Fibroblast of lung (primary cell): ENCODE measurements around the gene ADAD2. TPM values are rescaled to one million over a fixed set of nuclear protein-coding genes. Genes with fewer than 3 reads are reported as not detected.

Experiments
- DNase-seq, 2 donors: peaks; one replicate each; pipeline versions ENCODE4 v3.0.0 to v3.0.0-alpha.2; 2010; ENCODE audit warnings: low read depth in 2 of 2
- H2AFZ ChIP-seq: 2 replicates; pipeline ENCODE4 v1.5.1; 2012; ENCODE audit warnings: low read length, control low read depth, inconsistent platforms
- H3K27ac ChIP-seq: 2 replicates; pipeline ENCODE4 v1.5.1; 2011; ENCODE audit warnings: low read length, control low read depth; ENCODE audit not compliant: insufficient read depth
- H3K27me3 ChIP-seq: 2 replicates; pipeline ENCODE4 v1.5.1; 2011; ENCODE audit warnings: mild to moderate bottlenecking, low read length; ENCODE audit not compliant: control insufficient read depth, insufficient read depth
- H3K36me3 ChIP-seq: 2 replicates; pipeline ENCODE4 v1.5.1; 2011; ENCODE audit warnings: low read length; ENCODE audit not compliant: control insufficient read depth, insufficient read depth
- H3K4me1 ChIP-seq: 2 replicates; pipeline ENCODE4 v1.5.1; 2011; ENCODE audit warnings: low read length; ENCODE audit not compliant: control insufficient read depth, insufficient read depth; ENCODE audit errors: extremely low read depth
- H3K4me2 ChIP-seq: 2 replicates; pipeline ENCODE4 v1.5.1; 2011; ENCODE audit warnings: low read length, control low read depth; ENCODE audit not compliant: insufficient read depth; ENCODE audit errors: extremely low read depth
- H3K4me3 ChIP-seq, 4 experiments: fragments of 200-600 bp in 1 of 4; sonication (generic) in 1 of 4; replicated peaks in 1 of 4; 2 replicates each; pipeline ENCODE4 v1.5.1; 2011 to 2016; ENCODE audit warnings: low read length in 4 of 4, low read depth in 3 of 4, mild to moderate bottlenecking in 3 of 4, control low read depth in 2 of 4, inconsistent platforms in 1 of 4, mixed read lengths in 1 of 4; ENCODE audit not compliant: insufficient read depth in 1 of 4; ENCODE audit errors: control extremely low read depth in 1 of 4
- H3K79me2 ChIP-seq: 2 replicates; pipeline ENCODE4 v1.5.1; 2012; ENCODE audit warnings: mild to moderate bottlenecking, low read length, inconsistent platforms; ENCODE audit not compliant: control insufficient read depth, insufficient read depth
- H3K9ac ChIP-seq: 2 replicates; pipeline ENCODE4 v1.5.1; 2011; ENCODE audit warnings: mild to moderate bottlenecking, low read length, control low read depth; ENCODE audit not compliant: insufficient read depth
- H3K9me3 ChIP-seq: 2 replicates; pipeline ENCODE4 v1.5.1; 2012; ENCODE audit warnings: low read depth, low read length; ENCODE audit not compliant: control insufficient read depth, insufficient read depth
- H4K20me1 ChIP-seq: 2 replicates; pipeline ENCODE4 v1.5.1; 2011; ENCODE audit warnings: low read length; ENCODE audit not compliant: control insufficient read depth, insufficient read depth; ENCODE audit errors: extremely low read depth
- EZH2 ChIP-seq: IDR thresholded peaks from 2 replicates; pipeline ENCODE4 v1.5.1; 2012; ENCODE audit warnings: low read length, control low read depth, mild to moderate bottlenecking; ENCODE audit errors: missing control alignments
- polyA plus RNA-seq, 2 donors: library from polyadenylated mRNA; depleted of rRNA in 1 of 2; stranded (reverse) in 1 of 2; unstranded in 1 of 2; fragments of >200 nt; gene quantifications; 2 replicates each; pipeline ENCODE4 v1.2.1, GENCODE V29; 2011 to 2012; ENCODE audit warnings: missing spikeins in 1 of 2
- total RNA-seq: library from RNA; depleted of rRNA; stranded (reverse); fragments of >200 nt; gene quantifications from 2 replicates; pipeline ENCODE4 v1.2.1, GENCODE V29; 2014
- TF ChIP-seq, protein P1 (sequence below), 2 donors: IDR thresholded peaks in 1 of 2; conservative IDR thresholded peaks in 1 of 2; 1 replicate in 1 of 2; 2 replicates in 1 of 2; pipeline ENCODE4 v1.5.1; 2011 to 2012; ENCODE audit warnings: low read length in 2 of 2, control low read depth in 1 of 2, inconsistent platforms in 1 of 2, low read depth in 1 of 2, mild to moderate bottlenecking in 1 of 2

ADAD2 gene
- total and polyA plus RNA-seq, 2 donors (not counting 1 experiment from before 2014, with no cell fraction given), result not detected

DNA sequence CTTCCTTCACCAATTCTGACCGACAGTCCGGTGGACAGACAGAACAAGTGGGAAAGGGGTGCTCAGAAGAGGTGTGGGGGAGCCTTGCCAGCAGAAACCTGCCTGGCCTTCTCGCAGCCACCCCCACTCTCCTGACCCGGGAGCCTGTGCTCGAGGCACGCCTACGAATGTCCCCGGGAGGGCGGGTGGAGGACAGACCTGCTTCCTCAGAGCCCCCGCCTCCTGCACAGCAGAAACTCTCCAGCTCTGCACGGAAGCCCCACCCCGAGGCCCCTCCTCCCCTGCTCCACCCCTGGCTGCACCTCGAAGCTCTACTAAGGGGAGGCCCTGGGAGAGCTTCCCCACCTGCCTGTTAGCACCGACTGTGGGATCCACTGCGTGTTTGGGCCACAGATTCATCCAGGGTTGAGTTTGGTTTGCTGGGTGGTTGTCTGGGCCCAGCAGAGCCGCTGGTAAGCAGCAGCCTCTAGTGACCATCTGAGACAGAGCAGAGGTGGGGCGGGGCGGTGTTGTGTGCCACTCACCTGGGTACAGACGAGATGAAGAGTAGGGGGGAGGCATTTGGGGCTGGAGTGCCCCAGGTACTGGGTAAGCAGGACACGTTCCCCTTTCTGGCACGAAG lies 10.3 kb upstream of the ADAD2 start:
- TF ChIP-seq EZH2, result no peak
- TF ChIP-seq, protein P1, sequence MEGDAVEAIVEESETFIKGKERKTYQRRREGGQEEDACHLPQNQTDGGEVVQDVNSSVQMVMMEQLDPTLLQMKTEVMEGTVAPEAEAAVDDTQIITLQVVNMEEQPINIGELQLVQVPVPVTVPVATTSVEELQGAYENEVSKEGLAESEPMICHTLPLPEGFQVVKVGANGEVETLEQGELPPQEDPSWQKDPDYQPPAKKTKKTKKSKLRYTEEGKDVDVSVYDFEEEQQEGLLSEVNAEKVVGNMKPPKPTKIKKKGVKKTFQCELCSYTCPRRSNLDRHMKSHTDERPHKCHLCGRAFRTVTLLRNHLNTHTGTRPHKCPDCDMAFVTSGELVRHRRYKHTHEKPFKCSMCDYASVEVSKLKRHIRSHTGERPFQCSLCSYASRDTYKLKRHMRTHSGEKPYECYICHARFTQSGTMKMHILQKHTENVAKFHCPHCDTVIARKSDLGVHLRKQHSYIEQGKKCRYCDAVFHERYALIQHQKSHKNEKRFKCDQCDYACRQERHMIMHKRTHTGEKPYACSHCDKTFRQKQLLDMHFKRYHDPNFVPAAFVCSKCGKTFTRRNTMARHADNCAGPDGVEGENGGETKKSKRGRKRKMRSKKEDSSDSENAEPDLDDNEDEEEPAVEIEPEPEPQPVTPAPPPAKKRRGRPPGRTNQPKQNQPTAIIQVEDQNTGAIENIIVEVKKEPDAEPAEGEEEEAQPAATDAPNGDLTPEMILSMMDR (conservative IDR thresholded peaks at IDR 0.05 in 1 of 2, IDR thresholded peaks at IDR 0.05 in 1 of 2; ENCODE audit: low read depth in 1 of 2, low read length in 2 of 2), result no peak
- H3K9ac ChIP-seq, result no peak overlapping the region
- peaks cover 13% of the 10 kb centered on the region for H3K79me2 ChIP-seq
- H3K4me3 ChIP-seq, result no peak overlapping the region
- H3K27me3 ChIP-seq, result no peaks in the 10 kb centered on the region
- H3K9me3 ChIP-seq, result no peaks in the 10 kb centered on the region
- DNase-seq, result no peak
- no peak overlapping the region for H3K4me2 ChIP-seq
- H3K4me1 ChIP-seq, result peaks cover 24% of the 10 kb centered on the region
- no peak overlapping the region for H2AFZ ChIP-seq
- H3K36me3 ChIP-seq, result peaks cover 31% of the 10 kb centered on the region
- no peaks in the 10 kb centered on the region for H4K20me1 ChIP-seq
- H3K27ac ChIP-seq, result no peak overlapping the region

DNA sequence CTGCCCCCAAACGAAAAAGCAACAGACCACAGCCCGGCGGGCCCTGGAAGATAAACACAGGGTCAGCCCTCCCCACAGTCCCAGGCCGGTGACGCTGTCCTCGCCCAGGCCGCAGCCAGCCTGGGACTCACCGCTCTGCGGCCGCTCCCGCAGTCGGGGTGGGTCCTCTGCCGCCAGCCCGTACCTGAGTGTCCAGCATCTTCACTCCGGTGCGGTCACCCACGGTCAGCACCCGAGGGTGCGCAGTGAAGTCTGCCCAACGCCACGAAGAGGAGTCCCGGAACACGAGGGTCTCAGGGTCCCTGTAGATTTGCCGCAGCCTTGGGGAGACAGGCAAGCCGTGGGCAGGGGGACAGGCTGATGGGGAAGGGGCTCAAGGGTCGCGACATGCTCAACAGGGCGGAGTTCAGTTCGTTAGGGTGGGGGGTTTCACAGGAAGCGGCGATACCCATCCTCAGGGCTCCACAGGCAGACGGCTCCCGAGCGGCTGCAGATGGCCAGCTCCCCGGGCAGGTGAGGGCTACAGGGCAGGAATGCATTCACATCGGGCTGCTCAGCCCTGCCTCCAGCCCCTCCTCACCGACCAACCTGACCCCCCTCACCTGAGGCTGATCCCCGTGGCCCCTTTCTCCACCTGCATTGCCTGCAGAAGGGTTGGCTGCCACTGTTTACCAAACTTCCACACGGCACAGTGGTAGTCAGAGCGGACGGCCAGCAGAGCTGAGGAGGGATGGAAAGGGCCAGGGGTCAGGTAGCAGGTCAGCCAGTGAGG lies 9.6 kb upstream of the ADAD2 start:
- no peak overlapping the region for H3K4me3 ChIP-seq
- H3K9ac ChIP-seq, result no peak overlapping the region
- peaks cover 31% of the 10 kb centered on the region for H3K36me3 ChIP-seq
- no peak for DNase-seq
- H3K79me2 ChIP-seq, result peaks cover 19% of the 10 kb centered on the region
- no peaks in the 10 kb centered on the region for H3K27me3 ChIP-seq
- TF ChIP-seq EZH2, result no peak
- TF ChIP-seq, protein P1 (conservative IDR thresholded peaks at IDR 0.05 in 1 of 2, IDR thresholded peaks at IDR 0.05 in 1 of 2; ENCODE audit: low read depth in 1 of 2, low read length in 2 of 2), result no peak
- no peak overlapping the region for H2AFZ ChIP-seq
- H3K4me2 ChIP-seq, result no peak overlapping the region
- no peaks in the 10 kb centered on the region for H4K20me1 ChIP-seq
- no peaks in the 10 kb centered on the region for H3K9me3 ChIP-seq
- peaks cover 18% of the 10 kb centered on the region for H3K4me1 ChIP-seq
- H3K27ac ChIP-seq, result no peak overlapping the region

DNA sequence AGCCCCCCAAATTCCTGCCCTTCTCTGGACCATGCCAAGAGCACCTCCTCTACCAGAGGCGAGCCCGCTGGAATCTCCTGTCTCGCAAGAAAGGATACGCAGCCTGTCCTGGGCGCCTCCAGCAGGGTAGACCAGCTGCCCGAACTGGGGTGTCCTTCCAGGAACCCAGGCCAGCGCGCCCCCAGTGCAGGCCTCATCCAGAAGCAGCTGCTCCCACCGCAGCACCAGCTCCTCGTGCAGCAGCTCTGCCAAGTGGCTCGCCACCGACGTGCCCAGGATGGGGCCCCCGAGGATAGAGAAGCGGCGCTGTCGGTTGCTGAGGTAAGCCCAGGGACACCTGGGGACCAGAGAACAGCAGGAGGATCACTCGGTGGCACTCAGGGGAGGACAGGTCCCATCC lies 8.9 kb upstream of the ADAD2 start:
- no peak for DNase-seq
- Histone ChIP-seq H3K27ac (no peak overlapping the region), H3K79me2 (peaks cover 24% of the 10 kb centered on the region), H3K4me1 (peaks cover 11% of the 10 kb centered on the region), H3K36me3 (peaks cover 31% of the 10 kb centered on the region), H3K27me3 (no peaks in the 10 kb centered on the region), H4K20me1 (no peaks in the 10 kb centered on the region), H3K4me3 (no peak overlapping the region), H2AFZ (no peak overlapping the region), H3K9me3 (no peaks in the 10 kb centered on the region), H3K9ac (no peak overlapping the region), H3K4me2 (no peak overlapping the region)
- TF ChIP-seq, protein P1 (conservative IDR thresholded peaks at IDR 0.05 in 1 of 2, IDR thresholded peaks at IDR 0.05 in 1 of 2; ENCODE audit: low read depth in 1 of 2, low read length in 2 of 2), result no peak
- TF ChIP-seq EZH2, result no peak
